Stimulated activated CD8-positive, alpha-beta memory T cell treated with anti-CD3 and anti-CD28 coated beads, Interleukin-2, amount 100 ng/mL, for 1 hour (primary cell): ENCODE measurements around the gene DENND1A.

Experiments used
- DNase-seq, 2 donors: peaks; one replicate each; pipeline ENCODE4 v3.0.0-alpha.2; 2020; ENCODE audit warnings: low read depth in 2 of 2

Gene DENND1A

DNA sequence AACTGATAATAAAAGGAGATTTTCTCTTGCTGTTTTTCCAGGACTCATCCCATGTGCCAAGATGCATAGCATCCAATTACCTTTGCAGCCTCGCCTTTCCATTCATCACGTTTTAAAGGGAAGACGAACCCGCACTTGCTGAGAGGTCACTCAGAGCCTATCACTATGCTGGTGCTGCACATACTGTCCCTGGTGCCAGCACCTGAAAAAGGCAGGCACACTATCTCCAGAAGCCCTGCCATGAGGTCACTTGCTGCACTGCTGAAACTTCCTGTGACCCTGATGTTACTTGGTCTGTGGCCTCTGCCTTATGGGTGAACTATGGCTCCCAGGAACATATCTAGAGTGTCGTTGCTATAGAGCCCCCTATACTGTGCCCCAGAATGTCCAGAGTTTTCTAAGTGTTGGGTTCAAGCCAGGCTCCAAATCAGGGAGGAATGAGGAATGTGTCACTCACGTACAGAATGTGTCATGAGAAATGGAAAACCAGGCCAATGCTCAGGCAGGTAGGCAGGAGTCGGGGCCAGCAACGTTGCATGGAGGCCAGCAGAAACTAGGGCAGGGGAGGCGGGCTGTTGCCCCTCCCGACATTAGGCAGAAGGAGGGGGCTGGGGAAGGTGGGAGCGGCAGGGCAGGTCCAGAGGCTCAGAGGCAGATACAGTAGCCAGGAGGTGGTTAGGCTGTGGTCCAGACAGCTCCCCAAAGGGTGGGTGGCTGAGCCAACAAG, 311.8 kb downstream of the DENND1A start:
- no peak for DNase-seq

DNA sequence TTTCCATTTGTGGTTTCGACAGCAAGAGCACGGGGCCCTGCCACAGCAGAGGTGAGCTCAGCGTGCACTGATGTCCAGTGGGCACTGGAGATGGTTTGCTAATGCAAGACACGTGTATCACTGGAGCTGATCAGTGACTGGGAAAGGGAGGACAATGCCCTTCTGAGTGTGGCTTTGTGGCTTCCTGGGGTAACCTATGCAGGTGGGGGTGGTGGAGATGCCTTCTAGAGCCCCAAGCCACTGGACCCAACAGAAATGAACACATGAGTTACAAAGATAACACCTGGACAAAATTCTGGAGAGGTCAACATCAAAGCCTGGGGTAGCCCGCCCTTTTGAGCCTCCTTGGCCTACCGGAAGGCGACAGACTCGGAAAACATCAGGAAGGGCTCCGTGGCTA, 312.6 kb downstream of the DENND1A start:
- no peak for DNase-seq

DNA sequence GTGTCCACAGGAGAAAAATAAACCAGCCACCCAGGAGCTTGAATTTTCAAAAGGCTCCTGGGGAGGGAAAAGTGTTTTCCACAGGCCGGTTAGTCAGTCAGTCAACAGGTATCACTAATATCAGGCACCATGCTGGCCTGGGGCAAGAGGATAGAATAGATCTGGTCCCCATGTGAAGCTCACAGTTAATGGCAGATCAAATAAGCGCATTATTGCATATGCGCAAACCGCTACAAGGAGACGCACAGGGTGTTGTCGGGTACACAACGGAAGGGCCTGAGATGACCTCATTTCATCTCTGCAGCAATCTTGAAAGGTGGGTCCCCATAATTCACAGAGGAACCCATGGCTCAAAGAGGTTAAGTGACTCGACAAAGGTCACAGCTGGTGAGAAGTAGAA, 313.2 kb downstream of the DENND1A start:
- DNase-seq: no peak

DNA sequence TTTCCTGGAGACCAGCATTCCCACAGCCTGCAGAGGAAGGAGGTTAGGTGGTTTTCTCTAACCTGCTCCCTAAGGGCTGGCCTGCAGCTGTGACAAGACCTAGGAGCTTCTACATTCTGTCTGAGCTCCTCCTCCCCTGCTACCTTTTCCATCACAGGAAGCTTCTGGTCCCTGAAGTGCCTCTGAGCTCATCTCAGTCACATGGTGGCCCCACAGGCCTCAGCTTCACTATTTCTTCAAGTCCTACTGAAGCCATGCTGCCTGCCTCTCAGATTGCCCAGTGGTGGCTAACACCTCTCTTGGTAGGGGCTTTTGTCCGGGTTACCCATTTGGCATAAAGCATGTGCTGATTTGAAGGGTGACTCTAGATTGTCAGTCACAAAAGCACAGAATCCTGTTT, 314.5 kb downstream of the DENND1A start:
- no peak for DNase-seq

DNA sequence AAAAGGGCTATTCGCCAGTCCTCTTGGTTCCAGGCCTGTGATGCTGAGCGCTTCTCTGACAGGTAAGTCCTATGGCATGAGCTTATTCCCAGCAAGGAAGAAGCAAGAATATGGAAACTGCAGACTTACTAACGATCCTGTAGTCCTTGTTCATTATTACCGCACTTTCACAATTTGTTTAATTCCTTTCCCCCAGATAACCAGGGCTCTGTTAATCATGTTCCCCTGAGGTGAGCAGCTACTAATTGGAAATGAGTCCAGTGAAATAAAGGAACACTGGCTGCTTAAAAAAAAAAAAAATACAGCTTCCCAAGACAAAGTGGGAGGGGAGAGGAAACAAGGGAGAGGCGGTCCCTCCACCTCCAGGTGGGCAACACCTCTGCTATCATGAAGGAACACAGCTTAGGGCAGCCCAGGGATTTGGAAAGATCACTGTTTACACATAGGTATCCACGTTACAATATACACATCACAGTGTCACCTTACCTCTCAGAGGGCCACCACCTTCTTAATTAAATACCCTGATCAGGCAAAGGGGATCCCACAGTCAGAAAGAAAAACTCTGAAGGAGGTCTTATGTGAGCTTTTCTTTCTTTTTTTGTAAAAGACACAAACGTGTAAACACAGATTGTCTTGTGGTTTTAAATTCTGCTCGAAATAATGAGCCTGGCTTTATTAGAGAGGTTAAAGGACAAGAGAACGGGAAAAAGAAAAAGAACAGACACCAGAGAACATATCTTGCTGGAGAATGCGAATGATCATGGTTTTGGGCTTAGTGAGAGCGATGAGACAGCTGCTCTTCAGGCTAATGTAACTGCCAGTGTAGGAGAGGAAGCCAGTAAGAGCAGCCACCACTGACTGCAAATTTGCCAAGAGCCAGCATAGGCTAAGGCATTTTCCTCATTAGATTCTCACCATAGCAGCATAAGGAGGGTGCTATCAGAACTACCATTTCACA, 315.3 kb downstream of the DENND1A start:
- no peak for DNase-seq

DNA sequence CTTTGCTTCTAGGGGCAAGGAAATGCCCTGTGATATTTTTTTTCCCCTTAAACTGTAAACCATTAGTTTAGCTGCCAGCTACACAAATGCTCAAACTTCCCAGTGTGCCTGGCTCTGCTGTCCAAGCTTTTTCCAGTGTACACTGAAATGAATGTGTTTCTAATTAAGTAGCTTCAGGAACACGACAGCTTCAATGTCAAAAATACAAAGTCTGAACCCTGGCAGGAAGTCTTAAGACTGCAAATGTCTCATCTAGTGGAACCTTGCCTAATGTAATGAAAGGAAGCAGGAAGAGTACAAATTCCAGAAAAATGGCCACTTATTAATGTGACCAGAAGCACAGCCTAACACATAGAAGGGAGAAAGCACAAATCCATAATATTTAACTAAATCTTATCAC, 318.7 kb downstream of the DENND1A start:
- DNase-seq: no peak

DNA sequence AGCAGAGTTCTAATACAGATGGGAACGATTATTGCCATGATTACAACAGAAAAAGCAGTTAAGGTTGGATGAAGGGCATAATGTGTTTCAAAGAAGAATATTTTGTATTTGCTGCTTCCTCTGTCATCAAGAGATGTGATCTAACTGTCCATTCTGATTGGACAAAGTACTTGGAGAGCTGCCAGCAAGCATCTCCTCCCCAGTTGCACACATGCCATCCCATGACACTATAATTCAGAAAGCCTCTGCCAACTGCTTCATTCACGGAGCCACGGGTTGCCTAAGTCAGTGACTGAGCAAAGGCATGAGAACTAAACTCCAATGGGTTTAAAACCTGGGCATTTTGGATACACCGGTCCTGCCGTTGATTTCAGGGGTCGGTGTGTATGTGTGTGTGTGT, 320.1 kb downstream of the DENND1A start:
- DNase-seq: no peak

DNA sequence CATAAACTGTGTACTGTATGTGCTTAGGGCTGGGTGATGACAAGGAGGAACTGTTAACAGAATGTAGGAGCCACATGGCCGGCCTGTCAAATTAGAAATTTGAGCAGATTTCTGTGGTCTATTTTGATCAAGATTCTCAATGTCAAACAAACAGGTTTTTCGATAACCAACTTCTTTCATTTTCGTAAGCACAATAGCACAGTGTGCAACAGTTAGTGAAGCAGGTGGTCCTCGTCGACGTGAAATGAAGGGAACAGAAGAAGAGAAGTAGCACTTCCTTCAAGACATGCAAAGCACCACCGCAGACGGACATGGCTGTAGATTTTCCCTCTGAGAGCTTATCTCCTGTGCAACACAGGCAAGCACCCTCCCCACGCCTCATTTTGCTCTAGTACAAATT, 321.8 kb downstream of the DENND1A start:
- DNase-seq: no peak

DNA sequence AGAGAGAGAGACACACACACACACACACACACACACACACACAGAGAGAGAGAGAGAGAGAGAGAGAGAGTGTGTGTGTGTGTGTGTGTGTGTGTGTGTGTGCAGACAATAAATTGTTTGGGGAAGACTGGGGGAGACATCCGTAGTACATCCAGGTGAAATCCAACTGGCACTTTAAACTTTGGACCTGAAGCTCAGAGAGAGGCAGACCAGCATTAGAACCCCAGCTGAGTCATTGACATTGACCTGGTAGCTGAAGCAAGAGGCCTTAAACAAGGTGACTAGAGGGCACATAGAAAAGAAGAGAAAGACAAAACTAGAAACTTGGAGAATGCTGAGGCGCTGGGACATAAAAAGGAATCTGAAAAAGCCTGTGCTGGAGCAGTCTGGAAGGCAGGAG, 322.4 kb downstream of the DENND1A start:
- no peak for DNase-seq

DNA sequence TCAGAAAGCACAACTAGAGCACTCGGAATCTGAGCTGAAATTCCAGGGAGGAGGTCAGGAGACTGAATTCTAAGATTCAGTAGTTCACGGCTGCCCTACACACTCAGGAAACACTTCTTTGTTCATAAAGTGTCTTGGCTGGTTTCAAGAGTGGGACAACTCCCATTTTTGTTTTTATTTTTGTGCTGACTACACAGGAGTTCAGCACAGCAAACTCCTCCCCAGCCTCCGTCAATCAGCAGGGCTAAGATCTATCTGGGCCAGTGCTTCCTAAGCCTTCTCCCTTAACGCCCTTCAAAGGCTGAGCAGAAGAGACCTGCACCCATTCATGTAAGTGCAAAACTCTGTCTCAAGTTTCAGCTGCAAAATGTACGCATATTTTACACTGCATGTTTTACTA, 323.8 kb downstream of the DENND1A start:
- DNase-seq: no peak

DNA sequence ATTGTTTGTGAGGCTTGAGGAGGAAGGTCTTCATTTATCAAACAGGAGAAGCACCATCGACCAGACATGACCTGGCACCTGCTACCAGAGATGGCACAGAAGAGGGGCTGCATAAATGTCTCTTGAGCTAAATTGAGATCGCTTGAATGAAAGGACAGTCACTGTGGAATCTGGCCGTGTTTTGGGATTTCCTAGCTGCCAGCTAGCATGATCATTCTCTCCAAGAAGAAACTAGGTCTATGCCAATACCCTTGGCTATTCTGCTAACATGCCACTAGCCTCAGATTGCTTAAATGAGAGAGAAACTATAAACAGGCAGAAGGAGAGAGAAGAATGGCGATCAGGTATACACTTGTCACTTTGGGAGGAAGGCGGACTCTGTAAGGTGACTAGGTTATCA, 324.6 kb downstream of the DENND1A start:
- DNase-seq: no peak

DNA sequence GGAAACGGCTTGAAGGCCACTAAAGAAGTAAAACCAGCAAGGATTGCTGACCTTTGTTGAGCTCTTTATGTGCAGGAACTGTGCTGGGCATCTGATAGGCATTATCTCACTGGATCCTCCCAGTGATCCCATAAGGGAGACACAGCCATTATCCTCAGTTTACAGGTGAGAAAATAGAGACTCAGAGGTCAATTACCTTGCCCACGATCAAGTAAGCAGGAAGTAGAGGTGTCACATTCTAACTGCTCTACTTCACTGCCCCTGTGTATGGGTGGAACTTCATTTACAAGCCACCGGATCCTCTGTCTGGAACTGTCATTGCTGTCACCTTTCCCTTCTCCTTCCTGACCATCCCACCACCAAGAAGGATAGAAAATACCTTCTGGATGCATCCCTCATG, 325.1 kb downstream of the DENND1A start:
- no peak for DNase-seq

DNA sequence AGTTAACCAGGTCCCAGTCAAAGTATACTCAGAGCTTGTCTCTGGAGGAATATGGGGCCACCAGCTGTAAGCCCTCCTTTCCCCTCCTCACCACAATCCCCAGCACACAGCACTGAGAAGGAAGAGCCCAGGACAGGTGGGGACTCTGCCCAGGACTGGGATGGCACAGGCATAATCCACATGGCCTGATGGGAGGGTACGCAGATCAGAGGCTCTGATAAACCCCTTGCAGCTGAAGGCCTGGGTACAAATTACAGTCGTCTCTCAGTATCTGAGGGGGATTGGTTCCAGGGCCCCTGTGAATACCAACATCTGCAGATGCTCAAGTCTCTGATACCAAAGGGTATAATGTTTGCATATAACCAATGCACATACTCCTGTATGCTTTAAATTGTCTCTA, 328.1 kb downstream of the DENND1A start:
- DNase-seq: no peak

DNA sequence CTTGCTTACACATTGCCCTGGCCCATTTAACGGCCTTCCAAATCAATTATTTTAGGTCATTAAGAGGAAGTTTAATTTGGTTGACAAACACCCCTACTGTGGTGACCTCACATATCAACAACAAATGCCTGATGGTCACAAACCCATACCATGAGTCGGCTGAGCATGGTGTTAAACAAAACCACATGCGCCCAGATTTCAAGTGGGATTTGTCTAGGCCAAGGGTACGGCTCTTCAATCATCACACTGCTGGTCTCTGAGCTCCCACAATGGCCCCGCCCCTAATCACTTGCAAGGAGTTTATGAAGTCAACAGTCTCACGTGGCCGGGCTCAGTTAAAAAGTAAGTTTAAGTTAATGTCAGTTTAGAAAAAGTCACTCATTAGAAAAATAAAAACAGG, 330.1 kb downstream of the DENND1A start:
- DNase-seq: no peak

DNA sequence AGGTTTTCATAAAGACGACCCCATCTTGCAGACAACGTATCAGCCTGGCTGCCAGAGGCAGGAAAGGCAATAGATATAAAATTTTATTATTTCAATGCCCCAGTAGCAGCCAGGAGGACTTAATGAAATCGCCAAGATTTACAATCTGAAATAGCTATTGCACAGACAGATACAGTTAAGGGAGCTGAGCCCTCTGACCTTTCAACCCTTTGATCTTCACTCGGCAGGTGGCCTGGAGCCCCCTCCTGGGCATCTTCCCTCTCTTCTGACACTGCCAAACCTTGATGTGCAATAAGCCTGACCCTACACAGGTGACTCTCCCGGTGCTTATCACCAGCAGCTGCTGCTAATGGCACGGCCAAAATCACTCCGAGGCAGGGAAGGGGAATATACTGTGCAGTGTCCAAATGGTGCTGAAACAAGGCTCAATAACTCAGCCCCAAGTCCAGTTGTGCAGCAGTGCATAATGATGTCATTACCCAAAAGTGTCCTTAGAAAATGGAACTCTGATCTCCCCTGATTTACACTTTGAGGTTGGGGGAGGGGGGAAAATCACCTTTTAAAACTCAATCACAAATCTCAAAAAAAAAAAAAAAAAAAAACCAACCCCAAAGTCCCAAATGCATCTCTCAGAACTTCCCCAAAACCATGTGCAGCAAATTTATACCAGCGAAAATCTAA, 331.9 kb downstream of the DENND1A start:
- no peak for DNase-seq

DNA sequence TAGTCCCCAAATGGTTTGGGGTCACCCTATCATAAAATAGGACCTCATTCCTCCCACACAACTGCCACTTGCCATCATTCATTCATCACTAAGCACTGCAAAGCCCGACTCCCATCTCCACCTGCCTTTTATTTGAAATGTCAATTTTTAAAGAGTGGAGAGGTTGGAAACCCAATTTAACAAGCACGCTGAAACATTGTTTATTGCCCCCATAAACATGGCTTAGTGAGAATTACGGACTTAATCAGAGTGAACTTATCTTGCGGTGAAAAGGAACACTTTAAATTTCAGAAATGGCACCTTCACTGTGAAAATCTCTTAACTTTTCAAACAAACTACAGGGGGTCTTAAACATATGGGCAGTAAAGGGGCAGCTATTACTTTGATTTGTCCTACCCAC, 332.9 kb downstream of the DENND1A start:
- DNase-seq: no peak

DNA sequence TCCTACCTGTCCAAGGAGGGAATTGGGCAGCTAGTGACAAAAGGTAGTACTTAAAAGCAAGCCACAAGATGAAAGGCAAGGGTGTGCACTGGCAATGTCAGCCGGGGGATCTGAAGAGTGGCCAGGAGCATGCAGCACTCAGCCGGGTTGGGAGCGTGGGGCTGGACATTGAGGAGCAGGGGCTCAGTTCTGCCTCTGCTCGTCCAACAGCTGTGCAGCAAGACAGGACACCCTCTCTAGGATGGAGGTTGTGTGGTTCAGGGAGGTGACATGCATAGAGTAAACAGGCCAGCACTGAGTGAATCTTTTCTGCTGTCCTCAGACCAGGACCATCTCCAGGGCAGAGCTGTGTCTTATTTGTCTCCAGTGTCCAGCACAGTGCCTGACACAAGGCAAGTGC, 338.6 kb downstream of the DENND1A start:
- DNase-seq: no peak

DNA sequence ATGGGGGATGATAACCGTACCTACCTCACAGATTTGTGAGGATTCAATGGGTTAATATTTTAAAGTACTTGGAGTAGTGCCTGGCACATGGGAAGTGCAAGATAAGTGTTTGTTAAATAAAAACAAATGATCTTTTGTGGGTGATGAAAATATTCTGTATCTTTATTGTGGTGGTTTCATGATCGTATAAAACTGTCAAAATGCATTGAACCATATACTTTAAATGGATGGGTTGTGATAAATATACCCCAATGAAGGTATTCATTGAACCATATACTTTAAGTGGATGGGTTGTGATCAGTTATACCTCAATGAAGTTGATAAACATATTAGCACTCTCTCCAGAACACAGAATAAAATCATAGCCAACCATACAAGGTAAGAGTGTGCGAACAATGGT, 339.4 kb downstream of the DENND1A start:
- no peak for DNase-seq

DNA sequence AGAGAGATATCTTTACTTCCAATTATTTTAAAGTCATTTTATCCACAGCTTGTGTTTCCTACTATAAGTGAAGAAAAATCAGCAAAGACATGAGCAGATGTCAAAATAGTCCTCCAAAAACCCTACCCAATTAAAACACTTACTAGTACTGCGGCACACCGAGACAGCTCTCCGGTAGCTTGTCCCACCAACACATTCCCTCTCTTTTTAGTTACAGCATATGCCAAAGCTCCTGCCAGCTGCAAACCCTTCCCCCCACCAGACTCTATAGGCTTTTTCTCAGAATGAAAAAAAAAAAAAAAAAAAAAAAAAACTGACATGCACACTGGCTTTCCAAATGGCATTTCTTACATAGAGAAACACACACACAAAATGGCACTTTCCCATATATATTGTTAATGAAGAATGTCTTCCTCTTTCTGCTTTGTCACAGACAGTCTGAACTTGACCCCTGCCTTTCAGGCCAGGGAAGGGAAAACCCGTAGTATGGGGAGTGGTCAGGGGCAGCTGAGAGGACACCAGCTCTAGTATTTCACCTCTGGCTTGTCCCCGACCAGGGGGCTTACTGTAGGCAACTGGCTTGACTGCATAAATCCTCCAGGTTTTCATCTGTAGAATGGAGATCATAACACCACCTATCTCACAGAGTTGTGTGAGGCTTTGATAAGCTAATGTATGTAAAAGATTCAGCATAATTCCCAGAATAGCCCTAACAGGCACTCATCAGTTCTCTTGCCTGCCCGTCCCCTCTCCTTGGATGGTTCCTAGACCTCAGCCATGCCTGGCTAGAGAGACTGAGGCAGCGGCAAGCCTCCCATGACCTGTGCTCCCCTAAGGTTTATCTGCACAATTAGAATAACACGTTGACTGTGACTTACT, 340.3 kb downstream of the DENND1A start:
- no peak for DNase-seq

DNA sequence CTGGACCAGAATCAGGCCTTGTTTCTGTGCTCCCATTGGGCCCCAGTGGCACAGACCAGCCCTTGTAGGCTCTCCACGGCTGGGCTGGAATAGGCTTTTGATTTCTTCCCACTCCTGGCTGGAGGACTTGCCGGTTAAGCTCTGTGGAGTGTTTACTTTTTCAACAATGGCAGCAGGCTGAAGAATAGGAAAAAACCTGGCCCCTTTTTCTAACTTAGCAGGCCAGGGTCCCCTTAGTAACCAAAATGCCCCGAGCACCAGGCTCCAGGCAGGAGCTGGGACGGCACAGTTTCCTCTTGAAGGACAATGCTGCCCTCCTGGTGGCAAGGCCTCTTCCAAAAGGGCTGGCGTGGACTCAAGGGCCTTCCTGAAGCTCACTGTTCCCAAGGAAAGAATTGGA, 343.7 kb downstream of the DENND1A start:
- DNase-seq: no peak
